ENCODE results near the gene DHX35.
"Not testable (repeated sequence)": the region's sequence is repeated elsewhere in the genome, so short reads cannot be mapped to it uniquely, and the experiment has no call there.

The DHX35 gene

GRCh38 chr20:38941726-38942389 lies 20.3 kb upstream of the DHX35 start:
- DNase-seq = no peak

DNA sequence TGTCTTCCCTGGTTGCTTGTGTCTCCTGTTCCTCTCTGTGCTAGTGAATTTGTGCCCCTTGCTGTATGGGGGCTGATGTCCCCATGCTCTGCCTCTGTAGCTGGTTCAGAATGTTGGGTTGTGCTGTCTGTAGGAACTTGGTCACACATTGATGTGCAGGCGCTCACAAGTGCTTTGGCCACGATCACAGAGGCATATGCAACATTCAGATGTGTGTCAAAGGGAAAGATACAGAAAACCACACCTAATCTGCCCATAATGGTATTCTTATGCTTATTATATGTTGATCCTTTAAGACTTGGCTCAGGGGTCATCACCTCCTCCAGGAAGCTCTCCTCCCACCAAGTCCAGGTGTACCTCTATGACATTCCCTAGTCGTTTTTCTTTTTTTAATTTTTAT lies 17.1 kb upstream of the DHX35 start:
- DNase-seq = no peak

- DNase-seq = no peak
Measured at GRCh38 chr20:38946836-38947235, 15.3 kb upstream of the DHX35 start.

DNA sequence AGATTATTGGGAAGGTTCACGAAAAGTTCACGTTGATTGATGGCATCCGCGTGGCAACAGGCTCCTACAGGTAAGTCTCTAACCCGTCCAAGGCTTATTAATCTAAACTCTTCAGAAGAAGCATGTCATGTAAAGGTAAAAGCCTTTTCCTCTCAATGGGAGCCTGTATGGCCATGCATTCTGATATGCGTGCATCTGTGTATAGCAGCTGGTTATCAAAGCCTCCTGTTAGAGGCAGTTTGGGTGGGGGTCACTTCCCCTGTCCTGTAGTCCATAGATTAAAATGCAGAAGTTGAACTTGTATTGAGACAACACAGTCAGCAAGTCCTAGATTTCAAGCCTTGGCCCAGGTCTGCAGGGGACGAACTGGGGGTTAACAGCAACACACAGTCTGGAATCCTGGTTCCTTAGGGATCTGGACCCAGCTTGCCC lies 14.2 kb upstream of the DHX35 start:
- DNase-seq = no peak

DNA sequence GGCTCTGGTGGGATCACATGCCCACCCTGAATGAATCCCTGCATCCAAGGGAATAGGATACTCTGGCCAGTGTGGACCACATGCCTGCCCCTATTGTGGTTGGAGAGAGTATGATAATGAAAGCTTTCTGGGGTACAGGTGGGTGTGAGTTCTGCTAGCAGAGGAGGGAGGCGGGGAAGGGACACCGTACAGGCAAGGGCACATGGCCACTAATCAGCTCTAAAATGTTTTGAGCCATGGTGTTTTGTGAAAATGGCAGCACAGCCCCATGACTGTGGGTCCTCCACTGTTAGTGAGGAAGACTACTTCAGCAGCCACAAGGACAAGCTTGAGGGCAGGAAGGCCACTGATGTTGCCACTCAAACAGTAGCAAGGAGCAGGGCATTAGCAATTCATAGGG lies 11.9 kb upstream of the DHX35 start:
- DNase-seq = no peak

DNA sequence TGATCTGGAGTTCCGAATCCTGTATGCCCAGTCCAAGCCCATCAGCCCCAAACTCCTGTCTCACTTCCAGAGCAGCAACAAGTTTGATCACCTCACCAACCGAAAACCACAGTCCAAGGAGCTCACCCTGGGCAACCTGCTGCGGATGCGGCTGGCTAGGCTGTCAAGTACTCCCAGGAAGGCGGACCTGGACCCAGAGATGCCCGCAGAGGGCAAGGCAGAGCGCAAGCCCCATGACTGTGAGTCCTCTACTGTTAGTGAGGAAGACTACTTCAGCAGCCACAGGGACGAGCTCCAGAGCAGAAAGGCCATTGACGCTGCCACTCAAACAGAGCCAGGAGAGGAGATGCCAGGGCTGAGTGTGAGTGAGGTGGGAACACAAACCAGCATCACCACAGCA lies 10.5 kb upstream of the DHX35 start:
- no peak for DNase-seq

DNA sequence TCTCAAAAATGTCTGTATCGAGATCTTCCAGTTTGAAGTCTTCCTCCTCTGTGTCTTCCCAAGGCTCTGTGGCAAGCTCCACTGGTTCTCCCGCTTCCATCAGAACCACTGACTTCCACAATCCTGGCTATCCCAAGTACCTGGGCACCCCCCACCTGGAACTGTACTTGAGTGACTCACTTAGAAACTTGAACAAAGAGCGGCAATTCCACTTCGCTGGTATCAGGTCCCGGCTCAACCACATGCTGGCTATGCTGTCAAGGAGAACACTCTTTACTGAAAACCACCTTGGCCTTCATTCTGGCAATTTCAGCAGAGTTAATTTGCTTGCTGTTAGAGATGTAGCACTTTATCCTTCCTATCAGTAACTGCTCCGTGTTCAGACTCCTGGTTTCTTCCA lies 10.0 kb upstream of the DHX35 start:
- no peak for DNase-seq

DNA sequence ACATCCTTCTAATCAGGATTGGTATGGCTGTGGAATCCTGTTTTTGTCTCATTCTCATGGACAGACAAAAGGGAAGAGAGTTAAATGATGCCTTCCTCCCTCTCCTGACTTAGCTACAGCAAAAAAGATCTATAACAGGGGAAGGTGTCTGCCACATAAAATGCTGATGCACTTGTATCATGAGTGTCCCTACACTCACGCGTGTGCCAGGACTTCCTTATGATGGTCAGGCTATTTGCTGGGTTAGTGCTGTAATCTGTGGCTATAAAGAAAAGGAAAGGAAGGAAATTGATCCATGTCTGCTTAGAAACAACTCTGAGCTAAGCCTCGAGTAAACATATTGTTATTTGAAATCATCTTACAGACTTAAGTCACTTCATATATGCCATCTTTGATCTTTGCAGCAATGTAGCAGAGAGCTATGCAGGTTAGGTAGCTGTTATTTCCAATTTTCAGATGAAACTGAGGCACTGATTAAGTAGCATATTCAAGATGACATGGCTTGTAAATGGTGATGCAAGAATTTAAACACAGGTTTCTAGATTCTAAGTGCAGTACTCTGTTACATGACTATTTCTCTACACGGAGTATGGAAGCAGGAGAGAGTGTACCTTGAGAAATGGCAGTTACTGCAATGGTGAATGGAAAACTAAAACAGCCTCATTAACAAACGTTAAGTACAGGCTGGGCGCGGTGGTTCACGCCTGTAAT lies 8.4 kb upstream of the DHX35 start:
- no peak for DNase-seq

DNA sequence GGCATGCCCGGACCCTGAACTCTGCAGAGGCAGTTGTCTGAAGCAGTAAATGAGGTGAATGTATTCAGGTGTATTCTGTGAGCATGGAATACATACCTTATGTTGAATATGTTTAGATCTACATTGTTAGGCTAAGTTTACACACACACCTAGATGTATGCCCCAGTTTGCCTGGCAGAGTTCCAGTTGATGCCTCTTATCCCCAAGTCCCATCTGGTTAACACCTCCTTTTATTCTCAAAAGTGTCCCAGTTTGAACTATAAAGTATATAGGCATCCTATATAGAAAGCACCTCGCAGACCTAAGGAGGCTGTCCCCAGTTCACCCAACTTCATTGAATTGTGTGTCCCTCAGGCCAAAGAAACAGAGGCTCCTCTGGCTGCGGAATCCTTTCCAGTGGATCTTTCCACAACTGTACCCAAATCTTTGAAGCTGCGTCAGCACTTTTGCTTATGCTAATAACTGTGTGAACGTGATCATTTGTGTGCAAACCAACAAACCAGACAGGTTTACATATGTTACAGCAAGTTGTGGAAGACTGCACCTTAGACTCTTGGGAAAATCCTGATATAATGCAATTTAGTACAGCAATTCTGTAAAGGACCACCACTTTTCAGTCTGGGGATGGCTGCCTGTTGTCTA lies 4.8 kb upstream of the DHX35 start:
- DNase-seq = no peak

DNA sequence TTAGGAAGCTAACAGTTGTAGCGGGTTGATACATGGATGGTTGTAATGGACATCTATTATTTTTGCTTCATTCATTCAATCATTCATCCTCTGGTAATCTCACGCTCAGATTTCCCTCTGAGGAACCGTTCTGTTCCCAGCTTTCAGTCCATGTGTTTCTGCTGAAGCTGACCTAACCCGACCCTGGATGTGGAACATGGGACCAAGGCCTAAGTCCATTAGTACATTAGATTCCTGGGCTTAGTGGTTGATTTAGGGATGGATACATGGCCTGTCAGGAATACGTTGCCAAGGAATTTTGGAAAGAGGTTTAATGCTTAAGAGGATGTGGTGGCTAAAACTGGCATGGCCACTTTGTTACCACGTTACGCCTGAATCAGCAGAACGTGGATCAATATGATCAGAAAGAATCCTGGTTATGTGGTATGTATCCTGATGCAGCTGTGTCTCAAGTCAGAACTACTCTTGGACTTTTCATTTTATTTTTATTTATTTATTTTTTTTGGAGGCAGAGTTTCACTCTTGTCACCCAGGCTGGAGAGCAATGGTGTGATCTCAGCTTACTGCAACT lies 4.1 kb upstream of the DHX35 start:
- DNase-seq = no peak

GRCh38 chr20:38960187-38960687 lies 1.9 kb upstream of the DHX35 start:
- not testable (repeated sequence) for DNase-seq

GRCh38 chr20:38961530-38962043 lies 557 bp upstream of the DHX35 start:
- DNase-seq = peak; percentile 31

DNA sequence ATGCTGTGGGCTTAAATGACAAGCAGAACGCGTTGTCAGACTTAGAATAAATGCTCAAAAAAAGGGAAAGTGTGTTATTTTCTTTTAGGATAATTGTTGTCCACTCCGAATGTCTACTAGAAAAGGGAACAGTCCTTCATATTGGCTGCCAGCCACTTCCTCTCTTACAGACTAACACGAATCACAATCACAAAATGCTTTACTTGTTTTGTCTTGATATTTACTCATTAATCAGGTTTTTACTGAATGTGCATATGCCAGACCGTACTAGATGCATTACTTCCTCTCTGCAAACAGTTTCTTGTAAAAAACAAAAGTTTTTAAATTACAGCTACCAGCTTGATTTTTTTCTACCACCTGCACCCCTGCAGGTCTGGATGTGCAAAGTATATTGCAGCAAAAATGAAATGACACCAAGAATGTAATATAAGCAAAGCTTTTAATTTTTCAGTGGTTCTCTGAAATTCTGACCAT lies 821 bp downstream of the DHX35 start:
- no peak for DNase-seq

- no peak for DNase-seq
Measured at GRCh38 chr20:38963745-38964144, 1.6 kb downstream of the DHX35 start.

DNA sequence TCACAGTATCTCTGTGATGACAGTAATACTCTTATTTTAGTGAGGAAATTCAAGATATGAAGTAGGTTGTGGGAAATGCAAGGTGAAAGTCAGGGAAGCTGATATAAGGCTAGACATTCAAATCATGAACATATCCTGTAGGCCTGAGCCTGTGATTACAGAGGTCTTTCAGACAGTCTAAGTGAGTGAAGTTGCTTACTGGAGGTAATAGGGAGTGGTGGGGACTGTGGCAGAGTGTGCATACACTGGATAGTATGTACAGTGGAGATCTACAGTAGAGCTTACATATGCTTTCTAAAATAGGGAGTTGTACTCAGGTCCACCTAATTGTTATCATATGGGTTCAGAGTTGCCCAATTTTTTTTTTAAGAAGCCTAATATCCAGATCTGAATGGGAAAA lies 3.1 kb downstream of the DHX35 start:
- no peak for DNase-seq

GRCh38 chr20:38968090-38968489 lies 5.9 kb downstream of the DHX35 start:
- no peak for DNase-seq

- DNase-seq = no peak
Measured at GRCh38 chr20:38969708-38970107, 7.6 kb downstream of the DHX35 start.

DNA sequence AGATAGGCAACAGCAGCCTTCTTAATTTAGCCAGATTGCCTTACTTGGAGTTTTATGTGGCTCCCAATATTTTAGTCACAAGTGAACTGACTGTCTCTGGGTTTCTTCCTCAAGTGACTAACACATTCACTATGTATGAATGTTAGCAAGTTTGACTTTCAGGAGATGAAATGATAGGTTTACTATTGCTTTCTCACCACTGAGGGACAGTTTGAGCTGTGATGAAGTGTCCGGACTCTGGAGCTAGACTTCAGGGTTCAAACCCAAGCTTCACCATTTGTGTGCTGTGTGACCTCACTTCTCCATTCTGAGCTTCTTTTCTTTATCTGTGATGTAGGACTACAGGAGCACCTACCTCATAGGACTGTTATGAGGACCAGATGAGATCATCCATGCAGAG lies 8.2 kb downstream of the DHX35 start:
- DNase-seq = no peak

DNA sequence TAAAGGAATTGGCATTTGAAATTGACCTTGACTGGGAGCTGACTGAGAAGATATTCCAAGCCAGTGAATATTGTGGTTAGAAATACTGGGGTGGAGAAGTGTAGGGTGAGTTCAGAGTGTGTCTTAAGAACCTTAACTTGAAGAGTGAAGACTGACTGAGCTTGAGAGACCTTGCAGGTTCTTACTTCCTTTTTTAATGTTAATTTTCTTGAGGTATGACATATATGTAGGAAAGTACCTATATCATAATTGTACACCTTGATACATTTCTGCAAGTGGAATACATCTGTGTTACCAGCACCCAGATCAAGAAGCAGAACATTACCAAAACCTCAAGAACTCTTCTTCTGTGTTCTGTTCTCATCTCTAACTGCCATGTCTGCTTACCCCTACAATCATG lies 11.0 kb downstream of the DHX35 start:
- no peak for DNase-seq

GRCh38 chr20:38973645-38974044 lies 11.5 kb downstream of the DHX35 start:
- no peak for DNase-seq

GRCh38 chr20:38975539-38976120 lies 13.5 kb downstream of the DHX35 start:
- no peak for DNase-seq

DNA sequence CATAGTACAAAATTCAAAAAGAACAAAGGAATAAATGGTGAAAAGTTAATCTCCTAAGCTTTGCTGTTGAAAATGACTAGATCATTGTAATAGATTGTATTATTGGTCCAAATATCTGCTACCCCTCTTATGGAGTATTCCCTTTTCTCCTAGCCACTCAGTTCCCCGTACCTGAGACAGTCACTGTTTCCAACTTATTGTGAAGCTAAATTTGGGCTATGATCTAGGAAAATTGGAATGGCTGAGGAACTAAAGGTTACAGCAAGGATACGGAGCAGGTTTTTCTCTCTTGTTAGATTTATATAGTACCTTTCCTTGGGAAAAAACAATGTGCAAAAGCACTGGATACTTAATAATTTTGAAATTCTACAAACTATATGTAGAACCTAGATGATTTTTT lies 17.3 kb downstream of the DHX35 start:
- DNase-seq = no peak

- DNase-seq = no peak
Measured at GRCh38 chr20:38979842-38980241, 17.7 kb downstream of the DHX35 start.

All from stimulated activated CD4-positive, alpha-beta T cell treated with anti-CD3 and anti-CD28 coated beads, Interleukin-4, amount 100 ng/mL, for 1 hour (primary cell).